ENCODE data around the gene FANCC.

FANCC gene

GRCh38 chr9:95116808-95117204 is 200.7 kb downstream of the FANCC start:
- Histone ChIP-seq H3K23ac (ENCODE audit: low read depth, low read length, poor library complexity) (no peak overlapping the region), H2BK120ac (ENCODE audit: low read depth, low read length) (no peak overlapping the region), H3K4ac (ENCODE audit: low read length) (no peak overlapping the region), H3K4me3 (ENCODE audit: low read length in 2 of 2) (no peak overlapping the region), H4K91ac (ENCODE audit: low read depth, low read length, poor library complexity) (no peak overlapping the region), H3K36me3 (replicated peaks in 1 of 2; ENCODE audit: control insufficient read depth in 2 of 2, insufficient read depth in 2 of 2, low read length in 2 of 2) (peaks cover 9 to 28% of the 10 kb centered on the region in 2 donors), H3K18ac (ENCODE audit: low read length) (no peak overlapping the region), H2BK15ac (ENCODE audit: low read length) (no peak overlapping the region), H3K9me3 (replicated peaks in 1 of 2; ENCODE audit: control insufficient read depth in 2 of 2, insufficient read depth in 1 of 2, low read depth in 1 of 2, low read length in 2 of 2) (no peaks in the 10 kb centered on the region), H2BK12ac (ENCODE audit: low read length) (no peak overlapping the region), H3K14ac (ENCODE audit: low read length) (no peak overlapping the region), H3K27ac (replicated peaks; ENCODE audit: low read length) (no peak overlapping the region), H2BK5ac (ENCODE audit: low read length) (no peak overlapping the region), H2AFZ (ENCODE audit: low read length) (no peak overlapping the region), H4K8ac (ENCODE audit: low read depth, low read length) (no peak overlapping the region), H3K27me3 (ENCODE audit: control insufficient read depth in 3 of 3, insufficient read depth in 3 of 3, low read depth in 1 of 3, low read length in 3 of 3) (no peaks in the 10 kb centered on the region), H3K4me2 (ENCODE audit: insufficient read depth, low read length, poor library complexity, severe bottlenecking) (no peak overlapping the region), H3K4me1 (ENCODE audit: control insufficient read depth in 2 of 2, insufficient read depth in 1 of 2, low read depth in 1 of 2, low read length in 2 of 2) (no peaks in the 10 kb centered on the region), H3K9ac (ENCODE audit: low read depth, low read length, poor library complexity) (no peak overlapping the region), H2AK5ac (ENCODE audit: low read depth, low read length) (no peak overlapping the region), H3K79me1 (ENCODE audit: low read depth, low read length) (no peaks in the 10 kb centered on the region)
- no peak for DNase-seq (ENCODE audit: low spot score)
- no CpG with 5 or more reads among the region's 1 CpG for WGBS, 2 donors (ENCODE audit: extremely low coverage in 2 of 2, insufficient read length in 2 of 2, insufficient replicate concordance in 1 of 2)

- DNase-seq (ENCODE audit: low spot score) = no peak
- H4K91ac ChIP-seq (ENCODE audit: low read depth, low read length, poor library complexity) = no peak overlapping the region
- H3K4me3 ChIP-seq (ENCODE audit: low read length in 2 of 2) = no peak overlapping the region
- no peak overlapping the region for H3K18ac ChIP-seq (ENCODE audit: low read length)
- no peak overlapping the region for H3K14ac ChIP-seq (ENCODE audit: low read length)
- no peaks in the 10 kb centered on the region for H3K27me3 ChIP-seq (ENCODE audit: control insufficient read depth in 3 of 3, insufficient read depth in 3 of 3, low read depth in 1 of 3, low read length in 3 of 3)
- no peak overlapping the region for H2BK15ac ChIP-seq (ENCODE audit: low read length)
- H3K9ac ChIP-seq (ENCODE audit: low read depth, low read length, poor library complexity) = no peak overlapping the region
- no peaks in the 10 kb centered on the region for H3K79me1 ChIP-seq (ENCODE audit: low read depth, low read length)
- no peak overlapping the region for H2BK120ac ChIP-seq (ENCODE audit: low read depth, low read length)
- no peak overlapping the region for H2AK5ac ChIP-seq (ENCODE audit: low read depth, low read length)
- WGBS, 2 donors (ENCODE audit: extremely low coverage in 2 of 2, insufficient read length in 2 of 2, insufficient replicate concordance in 1 of 2) = no CpG with 5 or more reads among the region's 11 CpGs
- no peak overlapping the region for H4K8ac ChIP-seq (ENCODE audit: low read depth, low read length)
- H3K9me3 ChIP-seq (replicated peaks in 1 of 2; ENCODE audit: control insufficient read depth in 2 of 2, insufficient read depth in 1 of 2, low read depth in 1 of 2, low read length in 2 of 2) = no peaks in the 10 kb centered on the region
- H2BK12ac ChIP-seq (ENCODE audit: low read length) = no peak overlapping the region
- H2AFZ ChIP-seq (ENCODE audit: low read length) = no peak overlapping the region
- no peaks in the 10 kb centered on the region for H3K4me1 ChIP-seq (ENCODE audit: control insufficient read depth in 2 of 2, insufficient read depth in 1 of 2, low read depth in 1 of 2, low read length in 2 of 2)
- no peak overlapping the region for H3K4ac ChIP-seq (ENCODE audit: low read length)
- H3K23ac ChIP-seq (ENCODE audit: low read depth, low read length, poor library complexity) = no peak overlapping the region
- no peak overlapping the region for H3K4me2 ChIP-seq (ENCODE audit: insufficient read depth, low read length, poor library complexity, severe bottlenecking)
- peaks cover 10 to 34% of the 10 kb centered on the region in 2 donors for H3K36me3 ChIP-seq (replicated peaks in 1 of 2; ENCODE audit: control insufficient read depth in 2 of 2, insufficient read depth in 2 of 2, low read length in 2 of 2)
- no peak overlapping the region for H3K27ac ChIP-seq (replicated peaks; ENCODE audit: low read length)
- H2BK5ac ChIP-seq (ENCODE audit: low read length) = no peak overlapping the region
These were observed 201.3 kb downstream of the FANCC start for GRCh38 chr9:95116002-95116807.

- H2BK120ac ChIP-seq (ENCODE audit: low read depth, low read length) = no peak overlapping the region
- H3K36me3 ChIP-seq (replicated peaks in 1 of 2; ENCODE audit: control insufficient read depth in 2 of 2, insufficient read depth in 2 of 2, low read length in 2 of 2) = peaks cover 10 to 45% of the 10 kb centered on the region in 2 donors
- no peak overlapping the region for H2AK5ac ChIP-seq (ENCODE audit: low read depth, low read length)
- H3K9me3 ChIP-seq (replicated peaks in 1 of 2; ENCODE audit: control insufficient read depth in 2 of 2, insufficient read depth in 1 of 2, low read depth in 1 of 2, low read length in 2 of 2) = no peaks in the 10 kb centered on the region
- no peak overlapping the region for H3K4me2 ChIP-seq (ENCODE audit: insufficient read depth, low read length, poor library complexity, severe bottlenecking)
- H3K4ac ChIP-seq (ENCODE audit: low read length) = no peak overlapping the region
- H3K4me3 ChIP-seq (ENCODE audit: low read length in 2 of 2) = no peak overlapping the region
- no peak overlapping the region for H2BK5ac ChIP-seq (ENCODE audit: low read length)
- H4K91ac ChIP-seq (ENCODE audit: low read depth, low read length, poor library complexity) = no peak overlapping the region
- no CpG with 5 or more reads among the region's 6 CpGs for WGBS, 2 donors (ENCODE audit: extremely low coverage in 2 of 2, insufficient read length in 2 of 2, insufficient replicate concordance in 1 of 2)
- H3K79me1 ChIP-seq (ENCODE audit: low read depth, low read length) = no peaks in the 10 kb centered on the region
- no peak overlapping the region for H3K14ac ChIP-seq (ENCODE audit: low read length)
- no peaks in the 10 kb centered on the region for H3K4me1 ChIP-seq (ENCODE audit: control insufficient read depth in 2 of 2, insufficient read depth in 1 of 2, low read depth in 1 of 2, low read length in 2 of 2)
- H3K27ac ChIP-seq (replicated peaks; ENCODE audit: low read length) = no peak overlapping the region
- H3K9ac ChIP-seq (ENCODE audit: low read depth, low read length, poor library complexity) = no peak overlapping the region
- H3K18ac ChIP-seq (ENCODE audit: low read length) = no peak overlapping the region
- DNase-seq (ENCODE audit: low spot score) = no peak
- no peaks in the 10 kb centered on the region for H3K27me3 ChIP-seq (ENCODE audit: control insufficient read depth in 3 of 3, insufficient read depth in 3 of 3, low read depth in 1 of 3, low read length in 3 of 3)
- no peak overlapping the region for H3K23ac ChIP-seq (ENCODE audit: low read depth, low read length, poor library complexity)
- no peak overlapping the region for H4K8ac ChIP-seq (ENCODE audit: low read depth, low read length)
- H2AFZ ChIP-seq (ENCODE audit: low read length) = no peak overlapping the region
- H2BK12ac ChIP-seq (ENCODE audit: low read length) = no peak overlapping the region
- no peak overlapping the region for H2BK15ac ChIP-seq (ENCODE audit: low read length)
These were observed 202.4 kb downstream of the FANCC start for GRCh38 chr9:95115104-95115503.

- Histone ChIP-seq H3K4ac (ENCODE audit: low read length) (no peak overlapping the region), H4K91ac (ENCODE audit: low read depth, low read length, poor library complexity) (no peak overlapping the region), H2BK12ac (ENCODE audit: low read length) (no peak overlapping the region), H2BK120ac (ENCODE audit: low read depth, low read length) (no peak overlapping the region), H2BK15ac (ENCODE audit: low read length) (no peak overlapping the region), H3K14ac (ENCODE audit: low read length) (no peak overlapping the region), H3K9me3 (replicated peaks in 1 of 2; ENCODE audit: control insufficient read depth in 2 of 2, insufficient read depth in 1 of 2, low read depth in 1 of 2, low read length in 2 of 2) (no peaks in the 10 kb centered on the region), H3K4me2 (ENCODE audit: insufficient read depth, low read length, poor library complexity, severe bottlenecking) (no peak overlapping the region), H3K4me1 (ENCODE audit: control insufficient read depth in 2 of 2, insufficient read depth in 1 of 2, low read depth in 1 of 2, low read length in 2 of 2) (no peaks in the 10 kb centered on the region), H3K9ac (ENCODE audit: low read depth, low read length, poor library complexity) (no peak overlapping the region), H3K27me3 (ENCODE audit: control insufficient read depth in 3 of 3, insufficient read depth in 3 of 3, low read depth in 1 of 3, low read length in 3 of 3) (no peaks in the 10 kb centered on the region), H2BK5ac (ENCODE audit: low read length) (no peak overlapping the region), H3K4me3 (ENCODE audit: low read length in 2 of 2) (no peak overlapping the region), H3K36me3 (replicated peaks in 1 of 2; ENCODE audit: control insufficient read depth in 2 of 2, insufficient read depth in 2 of 2, low read length in 2 of 2) (peaks cover 10 to 58% of the 10 kb centered on the region in 2 donors), H2AK5ac (ENCODE audit: low read depth, low read length) (no peak overlapping the region), H3K18ac (ENCODE audit: low read length) (no peak overlapping the region), H3K27ac (replicated peaks; ENCODE audit: low read length) (no peak overlapping the region), H4K8ac (ENCODE audit: low read depth, low read length) (no peak overlapping the region), H3K23ac (ENCODE audit: low read depth, low read length, poor library complexity) (peak overlapping the region; percentile 8), H3K79me1 (ENCODE audit: low read depth, low read length) (no peaks in the 10 kb centered on the region), H2AFZ (ENCODE audit: low read length) (no peak overlapping the region)
- WGBS, 2 donors (ENCODE audit: extremely low coverage in 2 of 2, insufficient read length in 2 of 2, insufficient replicate concordance in 1 of 2) = no CpG with 5 or more reads among the region's 12 CpGs
- no peak for DNase-seq (ENCODE audit: low spot score)
These were observed 204.9 kb downstream of the FANCC start for GRCh38 chr9:95112436-95113280.
